HCT116 (cell line): Measurements from ENCODE around the gene RALGPS1. TPM values are rescaled to one million over a fixed set of nuclear protein-coding genes. Genes with fewer than 3 reads are reported as not detected.

Experiments
- ATAC-seq: fragments of 200-7000 bp; cut with Tn5 transposase; 2 replicates; pipeline ENCODE4 v1.9.1; 2020; ENCODE audit warnings: mild to moderate bottlenecking, moderate library complexity
- BruUV-seq: library from RNA; stranded (reverse); fragments of 400-500 nt; replicated peaks from 2 replicates; lab custom pipeline; 2021; lab: Mats Ljungman, UMichigan
- CTCF ChIA-PET: fragments of 300-600 bp; sonication (Branson Sonifier 250); formaldehyde crosslinking; loops from one replicate; lab custom pipeline; 2021; ENCODE audit warnings: antibody characterized with exemption; lab: Charles Lee
- POLR2A ChIA-PET: fragments of 300-600, 350-600 bp; sonication (Branson Sonifier 250); formaldehyde crosslinking; loops from one replicate; lab custom pipeline; 2021; ENCODE audit warnings: antibody characterized with exemption; lab: Charles Lee
- RAD21 ChIA-PET, 2 experiments: fragments of 300-600 bp; sonication (Branson Sonifier 250); formaldehyde crosslinking; loops; one replicate each; lab custom pipeline; 2023; ENCODE audit warnings: low total read pairs in 2 of 2; ENCODE audit not compliant: uncharacterized antibody in 2 of 2, unreplicated experiment in 2 of 2, low non-redundant PET in 1 of 2; lab: Charles Lee
- DNase-seq: peaks from one replicate; pipeline ENCODE4 v3.0.0-alpha.2; 2010; ENCODE audit warnings: low read depth, low spot score
- H2AFZ ChIP-seq: fragments of 200-600 bp; shearing (Covaris generic), sonication (generic); 2 replicates; pipeline ENCODE4 v1.6.1; 2017; ENCODE audit warnings: low read depth, mixed run types, mixed read lengths, antibody characterized with exemption, low read length; ENCODE audit not compliant: poor library complexity, severe bottlenecking
- H3K27ac ChIP-seq: 2 replicates; pipeline ENCODE4 v1.5.1; 2012; ENCODE audit warnings: low read depth, low read length
- H3K27me3 ChIP-seq: fragments of 200-600 bp; sonication (generic); 2 replicates; pipeline ENCODE4 v1.6.1; 2016; ENCODE audit warnings: mixed run types, low read length, mixed read lengths; ENCODE audit not compliant: insufficient read depth
- H3K36me3 ChIP-seq, 2 experiments: fragments of 200-500 bp in 1 of 2; fragments of 200-600 bp in 1 of 2; sonication (Bioruptor generic) in 1 of 2; sonication (generic) in 1 of 2; 2 replicates each; pipeline versions ENCODE4 v1.5.1 to v1.6.1; 2014 to 2016; ENCODE audit warnings: low read length in 2 of 2, inconsistent platforms in 1 of 2, mixed read lengths in 1 of 2, mixed run types in 1 of 2; ENCODE audit not compliant: insufficient read depth in 2 of 2, control insufficient read depth in 1 of 2
- H3K4me1 ChIP-seq, 2 experiments: fragments of 200-600 bp in 1 of 2; sonication (generic) in 1 of 2; 2 replicates each; pipeline versions ENCODE4 v1.5.1 to v1.6.1; 2012 to 2017; ENCODE audit warnings: low read length in 2 of 2, inconsistent platforms in 1 of 2, mild to moderate bottlenecking in 1 of 2, mixed read lengths in 1 of 2, mixed run types in 1 of 2, moderate library complexity in 1 of 2; ENCODE audit not compliant: insufficient read depth in 2 of 2, control insufficient read depth in 1 of 2
- H3K4me2 ChIP-seq: fragments of 200-600 bp; sonication (generic); 2 replicates; pipeline ENCODE4 v1.6.1; 2017; ENCODE audit warnings: mixed run types, low read length, mixed read lengths
- H3K4me3 ChIP-seq, 2 experiments: fragments of 200-600 bp in 1 of 2; sonication (generic) in 1 of 2; replicated peaks in 1 of 2; 2 replicates each; pipeline ENCODE4 v1.5.1; 2011 to 2016; ENCODE audit warnings: low read length in 2 of 2, control low read depth in 1 of 2, low read depth in 1 of 2, mild to moderate bottlenecking in 1 of 2, mixed read lengths in 1 of 2, mixed run types in 1 of 2
- H3K79me2 ChIP-seq: fragments of 200-600 bp; sonication (generic); 2 replicates; pipeline ENCODE4 v1.6.1; 2017; ENCODE audit warnings: mild to moderate bottlenecking, mixed run types, low read length, moderate library complexity, mixed read lengths; ENCODE audit not compliant: insufficient read depth
- H3K9ac ChIP-seq: fragments of 200-600 bp; sonication (generic); 2 replicates; pipeline ENCODE4 v1.6.1; 2016; ENCODE audit warnings: low read length, mixed read lengths
- H3K9me2 ChIP-seq: fragments of 200-600 bp; sonication (generic), shearing (Covaris generic); 2 replicates; pipeline ENCODE4 v1.6.1; 2017; ENCODE audit warnings: mixed run types, mild to moderate bottlenecking, moderate library complexity; ENCODE audit not compliant: insufficient read depth
- H3K9me3 ChIP-seq, 2 experiments: fragments of 200-500 bp in 1 of 2; fragments of 200-600 bp in 1 of 2; sonication (Bioruptor generic) in 1 of 2; sonication (generic) in 1 of 2; 2 replicates each; pipeline ENCODE4 v1.6.1; 2014 to 2017; ENCODE audit warnings: low read length in 2 of 2, mixed read lengths in 2 of 2, inconsistent platforms in 1 of 2, low read depth in 1 of 2, mild to moderate bottlenecking in 1 of 2, mixed run types in 1 of 2, moderate library complexity in 1 of 2; ENCODE audit not compliant: control insufficient read depth in 1 of 2, insufficient read depth in 1 of 2
- H4K20me1 ChIP-seq: fragments of 200-600 bp; sonication (generic), shearing (Covaris generic); 2 replicates; pipeline ENCODE4 v1.6.1; 2017; ENCODE audit warnings: mixed run types, mild to moderate bottlenecking, moderate library complexity; ENCODE audit not compliant: insufficient read depth
- CTCF ChIP-seq, 3 experiments: fragments of 200-600 bp in 1 of 3; sonication (generic) in 1 of 3; IDR thresholded peaks in 2 of 3; conservative IDR thresholded peaks in 1 of 3; 2 replicates each; pipeline ENCODE4 v1.5.1; 2012 to 2017; ENCODE audit warnings: low read depth in 2 of 3, low read length in 2 of 3, antibody characterized with exemption in 1 of 3, borderline replicate concordance in 1 of 3, control low read depth in 1 of 3, mild to moderate bottlenecking in 1 of 3, mixed read lengths in 1 of 3, mixed run types in 1 of 3, moderate library complexity in 1 of 3; ENCODE audit not compliant: insufficient read depth in 1 of 3
- EGR1 ChIP-seq: IDR thresholded peaks from 2 replicates; pipeline ENCODE4 v1.6.1; 2012; ENCODE audit warnings: low read depth
- POLR2AphosphoS5 ChIP-seq: IDR thresholded peaks from 2 replicates; pipeline ENCODE4 v1.6.1; 2011; ENCODE audit warnings: mild to moderate bottlenecking, low read depth, low read length, moderate library complexity
- ZBTB33 ChIP-seq: IDR thresholded peaks from 2 replicates; pipeline ENCODE4 v1.6.1; 2011; ENCODE audit warnings: mild to moderate bottlenecking, low read length, moderate library complexity; ENCODE audit not compliant: insufficient replicate concordance; ENCODE audit errors: extremely low read depth
- ZFX ChIP-seq: fragments of 450-650 bp; IDR thresholded peaks from 2 replicates; pipeline ENCODE4 v1.6.1; 2017
- intact Hi-C: fragments of 100-400 bp; cut with micrococcal nuclease; formaldehyde crosslinking; loops from 2 replicates; pipeline ENCODE4 v1.10.0; 2022
- total RNA-seq: library from RNA; stranded (reverse); gene quantifications from one replicate; pipeline ENCODE4 v1.2.1, GENCODE V29; 2021; ENCODE audit not compliant: unreplicated experiment

Gene RALGPS1
- total RNA-seq, 1 experiment from 2014 or later: 7.6 TPM

GRCh38 chr9:126916909-126917308 is 2.3 kb downstream of the RALGPS1 start:
- Histone ChIP-seq H3K4me2 (no peak overlapping the region), H3K27me3 (no peaks in the 10 kb centered on the region), H3K9me3 (no peaks in the 10 kb centered on the region), H3K4me1 (peaks cover 2 to 23% of the 10 kb centered on the region in 2 experiments; a peak in 3 of 4 replicates), H4K20me1 (no peaks in the 10 kb centered on the region), H3K36me3 (no peaks in the 10 kb centered on the region), H2AFZ (no peak overlapping the region), H3K4me3 (no peak overlapping the region), H3K27ac (no peak overlapping the region), H3K79me2 (no peaks in the 10 kb centered on the region), H3K9ac (no peak overlapping the region), H3K9me2 (no peaks in the 10 kb centered on the region)
- DNase-seq: peak; percentile 16
- no peak for ATAC-seq
- ChIA-PET RAD21 (no interaction called here), POLR2A (interaction anchor here (1.0 kb wide), 1 partner anchor 21 kb away, joined by 3 read pairs; no protein-coding TSS in a partner anchor), CTCF (interaction anchor here (1.0 kb wide), 2 partner anchors 10 to 24 kb away, joined by 3 to 4 read pairs; no protein-coding TSS in a partner anchor)
- no TSS peak for BruUV-seq
- TF ChIP-seq EGR1 (no peak), ZFX (peak; percentile 14; the same call in 1 of the 2 replicates), POLR2AphosphoS5 (no peak), ZBTB33 (no peak), CTCF (IDR thresholded peaks at IDR 0.05 in 2 of 3, conservative IDR thresholded peaks at IDR 0.05 in 1 of 3; ENCODE audit: borderline replicate concordance in 1 of 3, insufficient read depth in 1 of 3, low read depth in 2 of 3, low read length in 2 of 3) (peak in 2 of 3 experiments; percentile 34 to 36; a peak in 4 of 6 replicates)
- intact Hi-C loops: no loop called here
